ENCODE measurements around the gene CMYA5. TPM values are rescaled to one million over a fixed set of nuclear protein-coding genes. Genes with fewer than 3 reads are reported as not detected.

Gene CMYA5
- total and polyA plus RNA-seq, 2 donors (not counting 3 experiments of a cell fraction or from before 2014, with no cell fraction given): 0.04 to 0.20 TPM

GRCh38 chr5:79729679-79730078 lies 40.0 kb downstream of the CMYA5 start:
- no peaks in the 10 kb centered on the region for H3K27me3 ChIP-seq (ENCODE audit: control insufficient read depth in 2 of 2, insufficient read depth in 2 of 2, low read length in 2 of 2)
- dilution Hi-C loops (cut with MboI; ENCODE audit: extremely low pct_ligation_motif_present, low sequenced_read_pairs): no loop called here
- BruUV-seq (replicated peaks): no TSS peak
- H3K79me2 ChIP-seq (ENCODE audit: control insufficient read depth, insufficient read depth, low read length): no peaks in the 10 kb centered on the region
- FAIRE-seq (no peak), DNase-seq (ENCODE audit: low read depth, low spot score) (no peak)
- H3K4me1 ChIP-seq (ENCODE audit: control insufficient read depth, extremely low read depth, insufficient read depth, low read length): no peaks in the 10 kb centered on the region
- no peaks in the 10 kb centered on the region for H3K9me1 ChIP-seq (replicated peaks; ENCODE audit: control insufficient read depth, extremely low read depth, insufficient read depth, low read length)
- H3K27ac ChIP-seq (ENCODE audit: insufficient read depth, low read depth, low read length): no peak overlapping the region
- intact Hi-C loops (cut with micrococcal nuclease): no loop called here
- H3K4me3 ChIP-seq (replicated peaks in 1 of 3; ENCODE audit: insufficient read depth in 1 of 3, low read depth in 1 of 3, low read length in 3 of 3): no peak overlapping the region
- H3K4me2 ChIP-seq (ENCODE audit: insufficient read depth, low read length): no peak overlapping the region
- H4K20me1 ChIP-seq (replicated peaks; ENCODE audit: control insufficient read depth, extremely low read depth, insufficient read depth, low read length): no peaks in the 10 kb centered on the region
- no peak overlapping the region for H2AFZ ChIP-seq (ENCODE audit: low read depth, low read length)
- H3K9me3 ChIP-seq (replicated peaks; ENCODE audit: control insufficient read depth, insufficient read depth, low read length): no peaks in the 10 kb centered on the region
- CTCF ChIA-PET: no interaction called here
- no peaks in the 10 kb centered on the region for H3K36me3 ChIP-seq (ENCODE audit: control insufficient read depth in 2 of 2, extremely low read depth in 1 of 2, insufficient read depth in 2 of 2, low read length in 2 of 2)
- TF ChIP-seq FOS (IDR thresholded peaks at IDR 0.05; ENCODE audit: borderline replicate concordance, insufficient read depth, low read length): no peak
- TF ChIP-seq CTCF (IDR thresholded peaks at IDR 0.05; ENCODE audit: extremely low read depth in 1 of 2, insufficient read depth in 1 of 2, low read depth in 1 of 2, low read length in 2 of 2): no peak
- no peak for TF ChIP-seq JUN (IDR thresholded peaks at IDR 0.05; ENCODE audit: borderline replicate concordance, insufficient read depth, insufficient read length, low read depth)
- no peak for TF ChIP-seq MAX (IDR thresholded peaks at IDR 0.05; ENCODE audit: insufficient read depth, insufficient read length)
- no peak for TF ChIP-seq POLR2AphosphoS5 (IDR thresholded peaks at IDR 0.05; ENCODE audit: insufficient read depth, low read depth, low read length)
- no peak for TF ChIP-seq POLR2A (IDR thresholded peaks at IDR 0.05; ENCODE audit: low read depth, low read length)
- no peak for TF ChIP-seq MYC (IDR thresholded peaks at IDR 0.05; ENCODE audit: low read depth, low read length)
- POLR2A ChIA-PET: no interaction called here
- H3K9ac ChIP-seq (replicated peaks; ENCODE audit: extremely low read depth, insufficient read depth, low read length): no peak overlapping the region

All from endothelial cell of umbilical vein (primary cell).